OCI-LY1 (cell line): ENCODE measurements around the gene CCDC57.

ENCODE experiments used
- EZH2 ChIP-seq: fragments of 200-600 bp; sonication (generic), shearing (Covaris generic); IDR thresholded peaks from 2 replicates; pipeline ENCODE4 v1.8.0; 2017; ENCODE audit warnings: borderline replicate concordance, mixed run types, mild to moderate bottlenecking, antibody characterized with exemption, low read length, moderate library complexity, mixed read lengths
- TF ChIP-seq, protein P1 (sequence below): fragments of 200-600 bp; sonication (generic), shearing (Covaris generic); IDR thresholded peaks from 2 replicates; pipeline ENCODE4 v1.5.1; 2017; ENCODE audit warnings: mild to moderate bottlenecking, antibody characterized with exemption, low read length, moderate library complexity, mixed read lengths

DNA sequence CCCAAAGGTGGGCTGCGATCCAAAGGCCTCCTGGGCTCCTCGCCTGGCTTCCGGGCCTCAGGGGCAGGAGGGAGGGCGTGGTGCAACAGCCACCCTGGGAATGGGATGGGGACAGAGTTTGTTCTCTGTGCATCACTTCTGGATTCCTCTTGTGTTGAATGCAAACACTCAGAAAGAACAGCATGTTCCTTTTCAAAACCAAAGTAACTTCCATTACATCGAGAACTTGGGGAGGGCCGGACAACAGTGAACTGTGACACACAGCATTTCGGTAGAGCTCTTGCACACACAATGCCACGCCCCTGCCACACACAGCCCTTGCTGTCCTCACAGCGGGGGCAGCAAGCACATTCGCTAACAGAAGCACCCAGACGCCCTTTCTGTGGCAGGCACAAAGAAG is 78.5 kb downstream of the CCDC57 start:
- TF ChIP-seq EZH2: no peak
- TF ChIP-seq, protein P1, sequence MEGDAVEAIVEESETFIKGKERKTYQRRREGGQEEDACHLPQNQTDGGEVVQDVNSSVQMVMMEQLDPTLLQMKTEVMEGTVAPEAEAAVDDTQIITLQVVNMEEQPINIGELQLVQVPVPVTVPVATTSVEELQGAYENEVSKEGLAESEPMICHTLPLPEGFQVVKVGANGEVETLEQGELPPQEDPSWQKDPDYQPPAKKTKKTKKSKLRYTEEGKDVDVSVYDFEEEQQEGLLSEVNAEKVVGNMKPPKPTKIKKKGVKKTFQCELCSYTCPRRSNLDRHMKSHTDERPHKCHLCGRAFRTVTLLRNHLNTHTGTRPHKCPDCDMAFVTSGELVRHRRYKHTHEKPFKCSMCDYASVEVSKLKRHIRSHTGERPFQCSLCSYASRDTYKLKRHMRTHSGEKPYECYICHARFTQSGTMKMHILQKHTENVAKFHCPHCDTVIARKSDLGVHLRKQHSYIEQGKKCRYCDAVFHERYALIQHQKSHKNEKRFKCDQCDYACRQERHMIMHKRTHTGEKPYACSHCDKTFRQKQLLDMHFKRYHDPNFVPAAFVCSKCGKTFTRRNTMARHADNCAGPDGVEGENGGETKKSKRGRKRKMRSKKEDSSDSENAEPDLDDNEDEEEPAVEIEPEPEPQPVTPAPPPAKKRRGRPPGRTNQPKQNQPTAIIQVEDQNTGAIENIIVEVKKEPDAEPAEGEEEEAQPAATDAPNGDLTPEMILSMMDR: no peak
